HG03280 (cell line): ENCODE data around the gene ELL2.
A peak's percentile ranks its signal among the peaks of the same experiment; 100 is the strongest.
"Not testable (repeated sequence)": the region's sequence is repeated elsewhere in the genome, so short reads cannot be mapped to it uniquely, and the experiment has no call there.

Experiments used
- ATAC-seq: cut with Tn5 transposase; IDR thresholded peaks from one replicate; pipeline ENCODE4 v1.9.1; 2021; ENCODE audit warnings: mild to moderate bottlenecking, moderate library complexity; ENCODE audit not compliant: unreplicated experiment

ELL2 gene

DNA sequence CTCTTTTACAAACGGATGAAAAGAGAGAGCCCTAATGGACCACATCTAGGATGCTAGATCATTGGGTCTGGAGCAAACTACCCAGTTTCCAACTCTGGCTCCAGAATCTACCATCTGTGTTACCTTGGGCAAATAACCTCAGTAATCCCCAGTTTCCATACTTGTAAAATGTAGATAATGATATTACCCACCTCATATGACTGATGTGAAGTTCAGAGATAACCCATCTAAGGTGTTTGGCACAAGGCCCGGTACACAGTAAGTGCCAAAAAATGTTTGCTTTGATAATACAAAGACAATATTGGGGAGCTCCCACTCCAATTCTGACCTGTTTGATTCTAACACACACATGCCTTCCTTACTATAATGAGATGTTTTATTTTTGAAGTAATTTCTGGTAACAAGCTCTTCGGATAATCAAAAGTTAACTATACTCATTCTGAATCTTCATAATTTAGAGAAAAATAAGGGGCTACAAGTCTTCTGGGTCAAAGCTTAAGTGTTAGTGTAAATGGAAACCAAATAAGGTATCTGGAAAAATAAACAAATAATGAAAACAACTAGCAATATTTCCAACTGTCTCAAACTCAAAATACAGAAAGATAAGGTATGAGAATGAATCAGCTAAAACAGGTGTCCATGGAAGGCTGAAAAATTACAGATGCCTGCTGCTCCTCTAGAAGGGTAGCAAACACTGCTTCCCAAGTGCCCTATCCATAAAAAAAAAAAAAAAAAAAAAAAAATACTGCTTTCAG, 30.4 kb downstream of the ELL2 start:
- no peak for ATAC-seq

DNA sequence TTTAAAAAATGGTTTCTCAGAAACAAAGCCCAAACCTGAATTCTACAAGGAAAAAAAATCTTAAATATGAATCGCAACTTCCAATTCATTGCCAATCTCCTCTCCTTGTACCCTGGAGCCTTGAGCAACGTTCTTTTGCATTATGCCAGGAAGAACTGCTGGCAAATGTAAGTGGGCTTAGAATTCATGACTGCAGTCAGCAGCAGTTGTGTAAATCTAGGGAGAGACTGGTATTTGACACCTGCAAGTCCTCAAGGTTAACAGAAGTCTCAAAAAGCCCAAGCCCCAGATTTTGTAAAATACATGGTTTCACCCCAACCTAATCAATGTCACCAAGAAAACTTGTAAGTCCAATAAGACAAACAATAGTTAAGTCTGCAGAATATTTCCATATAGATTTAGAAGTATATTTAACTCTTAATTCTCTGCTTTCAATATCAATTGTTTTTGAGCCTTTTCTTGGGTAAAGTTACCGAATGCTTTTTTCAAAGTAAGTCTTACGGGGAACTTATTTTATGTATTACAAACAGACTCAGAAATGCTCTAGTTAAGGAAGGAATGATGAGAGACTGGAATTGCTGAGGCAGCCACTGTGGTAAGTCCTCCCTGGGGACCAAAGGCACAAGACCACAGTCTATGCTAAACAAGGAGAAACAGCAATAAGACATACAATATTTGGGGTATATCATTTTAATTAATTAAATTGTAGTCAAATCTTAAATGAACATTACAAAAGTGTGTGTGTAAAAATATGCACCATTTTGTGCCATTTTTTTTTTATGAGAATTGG, 31.3 kb downstream of the ELL2 start:
- no peak for ATAC-seq

GRCh38 chr5:95928724-95929253, 32.9 kb downstream of the ELL2 start:
- ATAC-seq = no peak

- ATAC-seq = peak; percentile 48
These were observed 33.5 kb downstream of the ELL2 start for GRCh38 chr5:95927927-95928723.

GRCh38 chr5:95927300-95927699, 34.4 kb downstream of the ELL2 start:
- ATAC-seq = not testable (repeated sequence)

DNA sequence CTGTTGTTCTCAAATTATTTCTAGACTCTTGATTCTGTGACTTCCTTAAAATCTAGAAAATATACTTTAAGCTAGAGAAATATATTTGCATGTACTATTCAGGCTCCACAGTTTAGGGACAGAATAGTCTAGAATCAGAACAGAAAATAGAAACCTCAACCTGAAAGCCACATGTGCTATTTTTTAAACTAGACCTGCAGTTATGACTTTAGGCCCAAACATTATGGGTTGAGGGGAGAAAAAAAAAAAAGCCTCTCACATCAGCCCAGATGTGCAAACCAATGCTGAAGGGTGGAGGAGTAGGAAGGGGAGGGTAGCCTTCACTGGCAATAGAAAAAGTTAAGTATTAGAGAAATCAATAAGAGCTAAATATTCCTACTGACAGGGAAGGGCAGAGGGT, 35.7 kb downstream of the ELL2 start:
- ATAC-seq = peak; percentile 43

GRCh38 chr5:95925378-95925744, 36.3 kb downstream of the ELL2 start:
- no peak for ATAC-seq

GRCh38 chr5:95924720-95925377, 36.8 kb downstream of the ELL2 start:
- ATAC-seq = peak; percentile 21

DNA sequence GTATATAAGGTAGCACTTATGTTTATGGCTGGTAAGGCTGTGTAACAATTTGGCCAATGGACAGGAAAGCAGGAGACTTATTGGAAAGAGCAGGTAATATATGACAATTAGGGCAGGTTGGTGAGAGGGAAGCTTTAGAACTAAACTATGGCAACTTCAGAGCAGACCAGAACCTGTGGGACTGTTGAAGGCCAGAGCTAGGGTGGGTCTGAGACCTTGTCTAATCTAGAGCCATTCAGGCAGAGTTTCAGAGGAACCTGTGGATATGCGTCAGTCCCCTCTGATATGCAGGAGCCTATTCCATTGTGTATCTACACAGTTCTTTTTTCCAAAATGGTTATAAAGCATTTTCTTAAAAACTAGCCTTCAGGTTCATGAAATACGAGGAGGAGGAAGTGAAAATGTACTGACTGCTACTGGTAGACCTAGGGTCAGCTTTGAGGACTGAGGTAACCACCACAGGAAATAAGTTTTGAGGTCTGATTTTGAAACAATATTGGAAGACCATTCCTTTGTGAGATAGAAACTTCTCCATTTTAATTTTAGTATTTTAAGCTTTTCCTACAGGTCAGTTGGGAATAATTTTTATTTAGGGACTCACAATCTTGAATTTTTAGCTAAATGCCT, 37.6 kb downstream of the ELL2 start:
- peak; percentile 37 for ATAC-seq

- no peak for ATAC-seq
These were observed 38.9 kb downstream of the ELL2 start for GRCh38 chr5:95922798-95923197.

- ATAC-seq = no peak
These were observed 40.1 kb downstream of the ELL2 start for GRCh38 chr5:95921501-95921900.

DNA sequence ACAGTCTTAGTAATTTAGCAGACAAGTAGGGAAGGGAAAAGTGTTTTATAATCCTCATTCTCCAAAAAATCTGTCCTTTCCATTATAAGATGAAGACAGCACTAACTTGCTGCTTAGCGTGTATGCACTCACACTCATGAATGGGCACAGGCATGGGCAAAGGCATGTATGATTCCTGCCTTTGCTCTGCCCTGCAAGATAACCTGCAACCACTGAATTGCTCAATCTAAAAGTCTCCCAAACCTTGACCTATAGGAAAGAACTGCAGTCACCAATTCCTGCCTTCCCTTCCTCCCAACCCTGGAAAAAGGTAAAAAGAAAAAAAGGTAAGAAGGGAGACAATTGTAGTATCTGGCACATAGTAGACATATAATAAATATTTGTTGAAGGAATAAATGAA, 40.8 kb downstream of the ELL2 start:
- no peak for ATAC-seq

GRCh38 chr5:95919658-95920057, 42.0 kb downstream of the ELL2 start:
- ATAC-seq = no peak

DNA sequence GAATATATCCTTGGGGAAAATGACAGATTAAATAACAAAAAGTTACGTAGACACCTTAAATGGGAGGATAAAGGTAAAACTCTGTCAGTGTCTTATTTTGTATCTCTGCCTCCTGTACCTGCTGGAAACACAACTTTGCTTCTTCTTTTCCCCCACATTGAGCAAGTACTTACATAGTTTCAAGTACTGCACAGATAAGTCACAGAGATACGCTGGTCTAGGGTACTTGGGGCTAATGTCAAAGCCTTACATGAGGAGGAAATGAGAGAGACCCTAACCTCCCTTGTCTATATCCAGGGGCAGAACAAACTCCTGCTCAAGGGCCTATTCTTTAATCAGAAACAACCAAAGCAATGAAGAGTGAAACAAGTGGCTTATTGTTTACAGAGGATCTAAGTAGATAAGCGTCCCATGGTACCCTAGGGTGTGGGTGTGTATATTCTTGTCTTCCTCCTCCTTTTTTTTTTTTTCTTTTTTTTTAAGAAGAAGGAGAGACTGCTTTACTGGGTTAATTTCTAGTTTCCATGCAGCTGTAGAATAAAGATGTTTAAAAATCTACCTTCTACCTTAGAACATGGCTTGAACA, 43.1 kb downstream of the ELL2 start:
- ATAC-seq = no peak

- no peak for ATAC-seq
These were observed 44.4 kb downstream of the ELL2 start for GRCh38 chr5:95917207-95917606.

GRCh38 chr5:95916687-95917085, 45.0 kb downstream of the ELL2 start:
- ATAC-seq = no peak

DNA sequence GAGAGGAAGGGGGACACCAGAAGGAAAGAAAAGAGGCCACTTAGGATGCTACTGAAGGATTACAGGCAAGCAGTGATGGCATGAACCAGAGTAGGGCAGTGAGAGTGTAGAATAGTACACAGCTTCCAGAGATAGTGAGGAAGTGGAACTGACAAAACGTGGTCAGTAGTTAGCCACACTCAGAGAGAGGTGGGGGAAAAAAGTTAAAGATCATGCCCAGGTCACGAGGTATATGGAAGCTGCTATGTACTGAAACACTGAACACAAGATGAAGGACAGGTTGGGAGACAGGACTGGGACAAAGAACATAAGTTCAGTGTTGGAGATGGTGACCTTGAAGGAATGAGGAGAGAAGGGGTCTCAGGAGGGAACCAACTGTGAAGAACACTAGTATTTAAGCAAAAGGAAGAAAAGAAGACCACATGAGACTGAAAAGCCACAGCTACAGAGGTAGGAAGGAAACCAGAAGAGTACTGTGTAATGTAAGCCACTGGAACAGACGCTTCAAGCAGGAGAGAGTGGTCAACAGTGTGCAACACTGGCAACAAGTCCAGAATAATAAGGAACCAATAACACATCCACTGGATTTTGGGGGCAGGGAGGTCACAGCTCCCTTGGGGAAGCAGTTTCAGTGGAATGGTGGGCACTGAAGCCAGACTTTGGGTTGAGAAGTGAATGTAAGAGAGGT, 45.5 kb downstream of the ELL2 start:
- ATAC-seq = peak; percentile 50

DNA sequence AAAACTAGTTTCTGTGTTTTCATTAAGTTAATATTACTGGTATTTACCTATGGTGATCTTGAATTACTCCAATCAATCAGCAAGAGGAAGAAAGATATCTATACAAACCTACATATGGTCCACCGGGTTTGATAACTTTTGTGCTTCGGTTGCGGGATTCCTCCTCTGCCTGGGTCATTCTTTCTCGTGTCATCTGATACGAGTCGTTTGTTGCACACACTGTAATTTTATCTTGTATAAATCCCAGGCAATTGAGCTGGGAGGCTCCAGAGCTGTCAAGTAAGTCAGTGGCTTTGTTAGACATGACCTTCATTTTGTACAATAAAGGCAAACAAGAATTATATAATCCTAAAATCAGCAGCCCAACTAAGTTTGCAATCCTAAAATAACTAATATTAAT, 48.0 kb downstream of the ELL2 start:
- ATAC-seq = no peak

DNA sequence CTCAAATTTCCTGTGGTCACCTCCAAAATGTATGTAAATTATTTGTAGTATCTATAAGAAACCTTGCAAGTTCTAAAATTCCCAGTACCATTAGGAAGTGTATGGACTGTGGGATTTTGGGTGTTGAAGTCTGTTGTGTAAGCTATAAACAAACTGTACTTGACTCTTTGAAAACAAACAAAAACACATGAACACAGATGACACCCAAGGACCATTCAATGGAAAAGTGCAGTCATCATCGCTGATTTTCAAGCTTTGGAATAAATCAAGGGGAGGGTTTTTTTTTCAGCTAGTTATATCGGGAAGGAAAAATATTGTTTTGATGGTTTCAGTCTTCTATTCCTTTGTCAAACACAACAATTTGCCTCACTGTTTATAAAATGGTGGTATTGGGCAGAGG, 49.6 kb downstream of the ELL2 start:
- ATAC-seq = no peak
